ENCODE results near the gene TDP1. TPM values are rescaled to one million over a fixed set of nuclear protein-coding genes. Genes with fewer than 3 reads are reported as not detected.

TDP1 gene
- total and polyA plus RNA-seq, 2 of the 4 experiments (the other 2 are of a cell fraction), result 23.3 to 53.1 TPM

DNA sequence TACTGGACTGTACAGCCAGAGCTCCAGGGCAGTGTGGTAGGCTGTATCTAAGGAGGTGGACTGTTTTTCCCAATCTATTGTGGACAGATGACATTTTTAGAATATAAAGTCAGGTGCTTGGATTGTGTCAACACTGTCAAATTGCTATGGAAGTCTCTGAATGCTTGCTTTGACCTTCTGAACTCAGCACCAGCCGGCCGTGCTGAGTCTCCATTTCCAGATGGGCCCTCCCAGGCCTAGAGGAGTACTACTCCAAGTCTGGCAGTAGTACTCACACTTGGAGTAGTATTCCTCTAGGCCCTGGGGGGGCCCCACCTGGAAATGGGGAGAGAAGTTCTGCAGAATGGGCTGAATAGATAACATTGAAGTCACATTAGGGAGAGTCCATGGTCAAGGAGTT, 89.9 kb downstream of the TDP1 start:
- H3K36me3 ChIP-seq (ENCODE audit: control insufficient read depth, insufficient read depth, low read length), result peaks cover 13% of the 10 kb centered on the region
- ChIA-PET POLR2A (ENCODE audit: unreplicated experiment) (no interaction called here), CTCF (no interaction called here)
- no peak overlapping the region for H4K91ac ChIP-seq (ENCODE audit: insufficient read depth, low read depth, low read length)
- in situ Hi-C loops (cut with MboI; ENCODE audit: low sequenced_read_pairs) (no loop called here), dilution Hi-C loops (cut with HindIII; ENCODE audit: low sequenced_read_pairs, unreplicated experiment) (no loop called here), intact Hi-C loops (cut with micrococcal nuclease) (no loop called here)
- H2AK5ac ChIP-seq (ENCODE audit: low read depth, low read length), result no peak overlapping the region
- H3K18ac ChIP-seq (ENCODE audit: low read depth, low read length), result no peak overlapping the region
- 0 out of 4 replicates have a peak, but pooled peaks cover 0 to 4% of the 10 kb centered on the region in 2 experiments for H3K79me1 ChIP-seq (ENCODE audit: low read depth in 1 of 2, low read length in 2 of 2)
- no peak overlapping the region for H4K5ac ChIP-seq (ENCODE audit: low read depth, low read length)
- no peaks in the 10 kb centered on the region for H3K4me1 ChIP-seq (ENCODE audit: control insufficient read depth, insufficient read depth, low read length)
- no peak overlapping the region for H2BK20ac ChIP-seq (ENCODE audit: low read depth, low read length)
- H2BK5ac ChIP-seq (ENCODE audit: low read depth, low read length, poor library complexity, severe bottlenecking), result no peak overlapping the region
- H2BK15ac ChIP-seq (ENCODE audit: low read depth, low read length), result no peak overlapping the region
- H3K4me3 ChIP-seq (ENCODE audit: insufficient read depth, low read depth, low read length), result no peak overlapping the region
- DNase-seq (no peak), ATAC-seq (ENCODE audit: low read depth) (no peak)
- no TSS peak for BruUV-seq (replicated peaks)
- WGBS, 2 experiments (ENCODE audit: extremely low coverage in 2 of 2, insufficient read length in 1 of 2), result no CpG with 5 or more reads among the region's 2 CpGs
- no peak overlapping the region for H4K8ac ChIP-seq (ENCODE audit: low read depth in 2 of 2, low read length in 2 of 2)
- no peak overlapping the region for H3K14ac ChIP-seq (replicated peaks; ENCODE audit: low read depth, low read length)
- H3K23ac ChIP-seq (ENCODE audit: low read depth, low read length), result no peak overlapping the region
- H3K27ac ChIP-seq (ENCODE audit: insufficient read depth, low read length), result no peak overlapping the region
- no peak overlapping the region for H2AK9ac ChIP-seq (replicated peaks; ENCODE audit: low read depth, low read length, poor library complexity)
- no peak overlapping the region for H3K4ac ChIP-seq (ENCODE audit: low read depth, low read length)
- TF ChIP-seq POLR2A (IDR thresholded peaks at IDR 0.05; ENCODE audit: low read depth, low read length) (no peak), RFX5 (IDR thresholded peaks at IDR 0.05; ENCODE audit: low read depth, low read length) (no peak), MXI1 (IDR thresholded peaks at IDR 0.05; ENCODE audit: borderline replicate concordance, low read depth, low read length) (no peak), NFE2L2 (IDR thresholded peaks at IDR 0.05; ENCODE audit: low read depth, low read length) (no peak), ELK1 (IDR thresholded peaks at IDR 0.05; ENCODE audit: borderline replicate concordance, low read depth, low read length) (no peak), RCOR1 (IDR thresholded peaks at IDR 0.05; ENCODE audit: insufficient replicate concordance, low read length) (no peak), CEBPB (IDR thresholded peaks at IDR 0.05; ENCODE audit: low read depth, low read length) (no peak), CTCF (conservative IDR thresholded peaks at IDR 0.05; ENCODE audit: low read depth, low read length) (no peak), CHD1 (IDR thresholded peaks at IDR 0.05; ENCODE audit: low read depth, low read length) (no peak), SMC3 (IDR thresholded peaks at IDR 0.05; ENCODE audit: low read depth, low read length) (no peak), RAD21 (IDR thresholded peaks at IDR 0.05; ENCODE audit: low read length) (no peak), BHLHE40 (IDR thresholded peaks at IDR 0.05; ENCODE audit: low read depth, low read length) (no peak), MAFK (IDR thresholded peaks at IDR 0.05; ENCODE audit: low read depth, low read length) (no peak), MAZ (IDR thresholded peaks at IDR 0.05; ENCODE audit: borderline replicate concordance, low read depth, low read length) (no peak), FOS (IDR thresholded peaks at IDR 0.05; ENCODE audit: low read depth, low read length) (no peak)
- TF ChIP-seq, protein P1, sequence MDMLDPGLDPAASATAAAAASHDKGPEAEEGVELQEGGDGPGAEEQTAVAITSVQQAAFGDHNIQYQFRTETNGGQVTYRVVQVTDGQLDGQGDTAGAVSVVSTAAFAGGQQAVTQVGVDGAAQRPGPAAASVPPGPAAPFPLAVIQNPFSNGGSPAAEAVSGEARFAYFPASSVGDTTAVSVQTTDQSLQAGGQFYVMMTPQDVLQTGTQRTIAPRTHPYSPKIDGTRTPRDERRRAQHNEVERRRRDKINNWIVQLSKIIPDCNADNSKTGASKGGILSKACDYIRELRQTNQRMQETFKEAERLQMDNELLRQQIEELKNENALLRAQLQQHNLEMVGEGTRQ (IDR thresholded peaks at IDR 0.05; ENCODE audit: low read depth, low read length), result no peak
- no peak overlapping the region for H3K56ac ChIP-seq (ENCODE audit: extremely low read depth, insufficient read depth, low read length)
- no peak overlapping the region for H3K9ac ChIP-seq (ENCODE audit: low read depth, low read length)
- H3K4me2 ChIP-seq (ENCODE audit: low read depth, low read length), result no peak overlapping the region
- no peaks in the 10 kb centered on the region for H4K20me1 ChIP-seq (ENCODE audit: insufficient read depth, low read length)
- no peak overlapping the region for H2AFZ ChIP-seq (replicated peaks; ENCODE audit: low read length, poor library complexity)
- H3K9me3 ChIP-seq (ENCODE audit: control insufficient read depth, insufficient read depth, low read length), result no peaks in the 10 kb centered on the region
- H3K27me3 ChIP-seq (ENCODE audit: control insufficient read depth, insufficient read depth, low read length), result no peaks in the 10 kb centered on the region
- H3K9me1 ChIP-seq (ENCODE audit: insufficient read depth, low read length), result no peaks in the 10 kb centered on the region; the same call in 1 of the 2 replicates
- H2BK120ac ChIP-seq (ENCODE audit: low read depth, low read length), result no peak overlapping the region
